GM23338 (cell line): ENCODE results near the gene SPATA18. TPM values are rescaled to one million over a fixed set of nuclear protein-coding genes. Genes with fewer than 3 reads are reported as not detected.

Experiments used
- ATAC-seq: fragments of 200-7000 bp; cut with Tn5 transposase; 3 replicates; pipeline ENCODE4 v1.9.1; 2020
- DNase-seq: peaks from one replicate; pipeline ENCODE4 v3.0.0-alpha.2; 2015; ENCODE audit warnings: low spot score
- H2AFZ ChIP-seq: fragments of 200-600 bp; sonication (generic); 2 replicates; pipeline ENCODE4 v1.8.0; 2016; ENCODE audit warnings: antibody characterized with exemption, mild to moderate bottlenecking, moderate library complexity
- H3F3A ChIP-seq: fragments of 200-600 bp; sonication (generic); replicated peaks from 2 replicates; pipeline ENCODE4 v1.8.0; 2017; ENCODE audit warnings: antibody characterized with exemption, mixed run types, low read depth
- H3K27ac ChIP-seq: fragments of 200-600 bp; sonication (generic); 2 replicates; pipeline ENCODE4 v1.6.1; 2016; ENCODE audit warnings: low read depth
- H3K27me3 ChIP-seq: fragments of 200-600 bp; sonication (generic); 2 replicates; pipeline ENCODE4 v1.8.0; 2016; ENCODE audit warnings: mild to moderate bottlenecking, mixed run types, moderate library complexity; ENCODE audit not compliant: insufficient read depth
- H3K36me3 ChIP-seq: fragments of 200-600 bp; sonication (generic); 2 replicates; pipeline ENCODE4 v1.8.0; 2016; ENCODE audit warnings: mild to moderate bottlenecking; ENCODE audit not compliant: insufficient read depth
- H3K4me1 ChIP-seq: fragments of 200-600 bp; sonication (generic); 2 replicates; pipeline ENCODE4 v1.8.0; 2016; ENCODE audit warnings: mild to moderate bottlenecking, moderate library complexity; ENCODE audit not compliant: insufficient read depth
- H3K4me2 ChIP-seq: fragments of 200-600 bp; sonication (generic); 2 replicates; pipeline ENCODE4 v1.7.1; 2017; ENCODE audit warnings: mixed run types
- H3K4me3 ChIP-seq: fragments of 200-600 bp; sonication (generic); 2 replicates; pipeline ENCODE4 v1.6.1; 2016; ENCODE audit warnings: mixed run types
- H3K79me2 ChIP-seq: fragments of 200-600 bp; sonication (generic); replicated peaks from 2 replicates; pipeline ENCODE4 v1.8.0; 2017; ENCODE audit warnings: mild to moderate bottlenecking; ENCODE audit not compliant: insufficient read depth
- H3K9me2 ChIP-seq: fragments of 200-600 bp; sonication (generic); 2 replicates; pipeline ENCODE4 v1.8.0; 2017; ENCODE audit not compliant: insufficient read depth
- H4K20me1 ChIP-seq: fragments of 200-600 bp; sonication (generic); replicated peaks from 2 replicates; pipeline ENCODE4 v1.8.0; 2017; ENCODE audit warnings: mild to moderate bottlenecking; ENCODE audit not compliant: insufficient read depth
- H3K27ac Mint-ChIP-seq: 2 replicates; pipeline ENCODE4 v1.8.0; 2020; ENCODE audit warnings: inconsistent platforms, mild to moderate bottlenecking, moderate library complexity, mixed read lengths
- H3K27me3 Mint-ChIP-seq: 3 replicates; pipeline ENCODE4 v1.8.0; 2022; ENCODE audit warnings: low read depth, mild to moderate bottlenecking, moderate library complexity, mixed read lengths, inconsistent platforms; ENCODE audit not compliant: insufficient read depth, poor library complexity
- H3K36me3 Mint-ChIP-seq: 3 replicates; pipeline ENCODE4 v1.8.0; 2021; ENCODE audit warnings: low read depth, mild to moderate bottlenecking, inconsistent platforms, moderate library complexity, mixed read lengths
- H3K4me1 Mint-ChIP-seq: 3 replicates; pipeline ENCODE4 v1.8.0; 2020; ENCODE audit warnings: mild to moderate bottlenecking, inconsistent platforms, mixed read lengths
- H3K4me3 Mint-ChIP-seq: 3 replicates; pipeline ENCODE4 v1.8.0; 2021; ENCODE audit warnings: moderate library complexity, mild to moderate bottlenecking, inconsistent platforms, mixed read lengths
- H3K9me3 Mint-ChIP-seq: 3 replicates; pipeline ENCODE4 v1.8.0; 2020; ENCODE audit warnings: moderate library complexity, mild to moderate bottlenecking, inconsistent platforms, mixed read lengths
- CREB1 ChIP-seq: fragments of 250-450 bp; sonication (Bioruptor Pico); IDR thresholded peaks from 2 replicates; pipeline ENCODE4 v1.5.0; 2020; ENCODE audit warnings: low read depth, mild to moderate bottlenecking, moderate library complexity
- EZH2 ChIP-seq: fragments of 200-600 bp; sonication (generic); IDR thresholded peaks from one replicate; pipeline ENCODE4 v1.8.0; 2017; ENCODE audit warnings: antibody characterized with exemption, mild to moderate bottlenecking, low read depth; ENCODE audit not compliant: unreplicated experiment
- EZH2phosphoT487 ChIP-seq: fragments of 200-600 bp; sonication (generic); IDR thresholded peaks from one replicate; pipeline ENCODE4 v1.8.1; 2018; ENCODE audit warnings: antibody characterized with exemption; ENCODE audit not compliant: unreplicated experiment
- JUNB ChIP-seq: IDR thresholded peaks from one replicate; pipeline ENCODE4 v1.6.1; 2016; ENCODE audit warnings: antibody characterized with exemption; ENCODE audit not compliant: unreplicated experiment
- NANOG ChIP-seq: IDR thresholded peaks from 2 replicates; pipeline ENCODE4 v1.6.1; 2016; ENCODE audit warnings: antibody characterized with exemption, borderline replicate concordance
- POLR2AphosphoS5 ChIP-seq: IDR thresholded peaks from 2 replicates; pipeline ENCODE4 v1.6.1; 2016; ENCODE audit warnings: antibody characterized with exemption, low read depth
- STAT1 ChIP-seq: IDR thresholded peaks from one replicate; pipeline ENCODE4 v1.6.1; 2016; ENCODE audit warnings: antibody characterized with exemption; ENCODE audit not compliant: unreplicated experiment
- ZNF114 ChIP-seq: fragments of 250-450 bp; sonication (Bioruptor Pico); IDR thresholded peaks from 2 replicates; pipeline ENCODE4 v1.5.0; 2020; ENCODE audit warnings: mild to moderate bottlenecking, moderate library complexity
- ZNF331 ChIP-seq: fragments of 250-450 bp; sonication (Bioruptor Pico); IDR thresholded peaks from 2 replicates; pipeline ENCODE4 v1.5.0; 2020; ENCODE audit warnings: low read depth, mild to moderate bottlenecking, moderate library complexity
- polyA plus RNA-seq: library from polyadenylated mRNA; unstranded; fragments of >200 nt; fragmentation: Nextera tagmentation; extraction: Ambion mirVana; gene quantifications from 2 replicates; pipeline ENCODE4 v1.2.1, GENCODE V29; 2016
- total RNA-seq: library from RNA; depleted of rRNA; stranded (reverse); fragments of >200 nt; shearing (Covaris generic); gene quantifications from 2 replicates; pipeline ENCODE4 v1.2.3, GENCODE V29; 2014
- TF ChIP-seq, protein P1 (sequence below): IDR thresholded peaks from one replicate; pipeline ENCODE4 v1.6.1; 2018; ENCODE audit warnings: antibody characterized with exemption; ENCODE audit not compliant: unreplicated experiment
- TF ChIP-seq, protein P2 (sequence below), 2 experiments: fragments of 200-600 bp in 1 of 2; sonication (generic) in 1 of 2; conservative IDR thresholded peaks; 2 replicates each; pipeline versions ENCODE4 v1.5.1 to v1.6.1; 2016 to 2017; ENCODE audit warnings: antibody characterized with exemption in 2 of 2, low read depth in 2 of 2, mild to moderate bottlenecking in 2 of 2, moderate library complexity in 1 of 2
- TF ChIP-seq, protein P3 (sequence below): IDR thresholded peaks from 2 replicates; pipeline ENCODE4 v1.6.1; 2016; ENCODE audit warnings: antibody characterized with exemption
- TF ChIP-seq, protein P4 (sequence below): fragments of 250-450 bp; sonication (Bioruptor Pico); IDR thresholded peaks from 2 replicates; pipeline ENCODE4 v1.5.0; 2020; ENCODE audit warnings: mild to moderate bottlenecking, moderate library complexity

SPATA18 gene
- total and polyA plus RNA-seq, 2 experiments from 2014 or later: 1.5 to 2.5 TPM

DNA sequence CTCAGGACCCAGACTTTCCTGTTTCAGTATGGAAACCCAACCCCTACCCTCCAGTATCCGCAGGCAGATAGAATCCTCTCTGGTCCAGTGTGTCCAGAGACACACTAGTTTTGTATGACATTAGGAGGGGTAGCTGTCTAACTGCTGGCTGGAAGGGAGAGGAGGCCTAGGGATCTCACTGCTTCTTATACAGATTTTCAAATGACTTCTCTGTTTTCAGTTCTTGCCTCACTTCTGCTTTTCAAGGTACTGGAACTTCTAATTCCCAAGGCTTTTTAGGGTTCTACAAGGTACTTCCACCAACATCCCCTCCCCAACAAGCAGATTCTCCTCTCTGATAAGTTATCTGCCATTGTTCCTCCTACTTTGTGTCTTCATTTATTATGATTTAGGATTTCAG, 19.1 kb upstream of the SPATA18 start:
- H3K27ac ChIP-seq: no peak overlapping the region
- Mint-ChIP-seq H3K27ac (no peak overlapping the region), H3K36me3 (peaks cover 43% of the 10 kb centered on the region), H3K4me1 (peaks cover 12% of the 10 kb centered on the region; the same call in 2 of the 3 replicates), H3K9me3 (peaks cover 2% of the 10 kb centered on the region; the same call in 2 of the 3 replicates), H3K27me3 (no peaks in the 10 kb centered on the region), H3K4me3 (no peak overlapping the region)
- peaks cover 33% of the 10 kb centered on the region for H3K79me2 ChIP-seq
- DNase-seq (no peak), ATAC-seq (no peak)
- no peaks in the 10 kb centered on the region for H3K9me2 ChIP-seq
- H3K27me3 ChIP-seq: no peaks in the 10 kb centered on the region
- peaks cover 22% of the 10 kb centered on the region; the same call in 1 of the 2 replicates for H3K36me3 ChIP-seq
- H3F3A ChIP-seq: no peaks in the 10 kb centered on the region
- no peak overlapping the region for H3K4me3 ChIP-seq
- TF ChIP-seq, protein P1, sequence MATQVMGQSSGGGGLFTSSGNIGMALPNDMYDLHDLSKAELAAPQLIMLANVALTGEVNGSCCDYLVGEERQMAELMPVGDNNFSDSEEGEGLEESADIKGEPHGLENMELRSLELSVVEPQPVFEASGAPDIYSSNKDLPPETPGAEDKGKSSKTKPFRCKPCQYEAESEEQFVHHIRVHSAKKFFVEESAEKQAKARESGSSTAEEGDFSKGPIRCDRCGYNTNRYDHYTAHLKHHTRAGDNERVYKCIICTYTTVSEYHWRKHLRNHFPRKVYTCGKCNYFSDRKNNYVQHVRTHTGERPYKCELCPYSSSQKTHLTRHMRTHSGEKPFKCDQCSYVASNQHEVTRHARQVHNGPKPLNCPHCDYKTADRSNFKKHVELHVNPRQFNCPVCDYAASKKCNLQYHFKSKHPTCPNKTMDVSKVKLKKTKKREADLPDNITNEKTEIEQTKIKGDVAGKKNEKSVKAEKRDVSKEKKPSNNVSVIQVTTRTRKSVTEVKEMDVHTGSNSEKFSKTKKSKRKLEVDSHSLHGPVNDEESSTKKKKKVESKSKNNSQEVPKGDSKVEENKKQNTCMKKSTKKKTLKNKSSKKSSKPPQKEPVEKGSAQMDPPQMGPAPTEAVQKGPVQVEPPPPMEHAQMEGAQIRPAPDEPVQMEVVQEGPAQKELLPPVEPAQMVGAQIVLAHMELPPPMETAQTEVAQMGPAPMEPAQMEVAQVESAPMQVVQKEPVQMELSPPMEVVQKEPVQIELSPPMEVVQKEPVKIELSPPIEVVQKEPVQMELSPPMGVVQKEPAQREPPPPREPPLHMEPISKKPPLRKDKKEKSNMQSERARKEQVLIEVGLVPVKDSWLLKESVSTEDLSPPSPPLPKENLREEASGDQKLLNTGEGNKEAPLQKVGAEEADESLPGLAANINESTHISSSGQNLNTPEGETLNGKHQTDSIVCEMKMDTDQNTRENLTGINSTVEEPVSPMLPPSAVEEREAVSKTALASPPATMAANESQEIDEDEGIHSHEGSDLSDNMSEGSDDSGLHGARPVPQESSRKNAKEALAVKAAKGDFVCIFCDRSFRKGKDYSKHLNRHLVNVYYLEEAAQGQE: no peak
- TF ChIP-seq, protein P2, sequence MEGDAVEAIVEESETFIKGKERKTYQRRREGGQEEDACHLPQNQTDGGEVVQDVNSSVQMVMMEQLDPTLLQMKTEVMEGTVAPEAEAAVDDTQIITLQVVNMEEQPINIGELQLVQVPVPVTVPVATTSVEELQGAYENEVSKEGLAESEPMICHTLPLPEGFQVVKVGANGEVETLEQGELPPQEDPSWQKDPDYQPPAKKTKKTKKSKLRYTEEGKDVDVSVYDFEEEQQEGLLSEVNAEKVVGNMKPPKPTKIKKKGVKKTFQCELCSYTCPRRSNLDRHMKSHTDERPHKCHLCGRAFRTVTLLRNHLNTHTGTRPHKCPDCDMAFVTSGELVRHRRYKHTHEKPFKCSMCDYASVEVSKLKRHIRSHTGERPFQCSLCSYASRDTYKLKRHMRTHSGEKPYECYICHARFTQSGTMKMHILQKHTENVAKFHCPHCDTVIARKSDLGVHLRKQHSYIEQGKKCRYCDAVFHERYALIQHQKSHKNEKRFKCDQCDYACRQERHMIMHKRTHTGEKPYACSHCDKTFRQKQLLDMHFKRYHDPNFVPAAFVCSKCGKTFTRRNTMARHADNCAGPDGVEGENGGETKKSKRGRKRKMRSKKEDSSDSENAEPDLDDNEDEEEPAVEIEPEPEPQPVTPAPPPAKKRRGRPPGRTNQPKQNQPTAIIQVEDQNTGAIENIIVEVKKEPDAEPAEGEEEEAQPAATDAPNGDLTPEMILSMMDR (conservative IDR thresholded peaks at IDR 0.05; ENCODE audit: low read depth in 2 of 2): no peak
- TF ChIP-seq, protein P3, sequence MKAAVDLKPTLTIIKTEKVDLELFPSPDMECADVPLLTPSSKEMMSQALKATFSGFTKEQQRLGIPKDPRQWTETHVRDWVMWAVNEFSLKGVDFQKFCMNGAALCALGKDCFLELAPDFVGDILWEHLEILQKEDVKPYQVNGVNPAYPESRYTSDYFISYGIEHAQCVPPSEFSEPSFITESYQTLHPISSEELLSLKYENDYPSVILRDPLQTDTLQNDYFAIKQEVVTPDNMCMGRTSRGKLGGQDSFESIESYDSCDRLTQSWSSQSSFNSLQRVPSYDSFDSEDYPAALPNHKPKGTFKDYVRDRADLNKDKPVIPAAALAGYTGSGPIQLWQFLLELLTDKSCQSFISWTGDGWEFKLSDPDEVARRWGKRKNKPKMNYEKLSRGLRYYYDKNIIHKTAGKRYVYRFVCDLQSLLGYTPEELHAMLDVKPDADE: no peak
- TF ChIP-seq ZNF114 (CRISPR knock-in tag) (no peak), STAT1 (no peak), CREB1 (CRISPR knock-in tag) (no peak), JUNB (no peak), POLR2AphosphoS5 (no peak), EZH2phosphoT487 (no peak), ZNF331 (CRISPR knock-in tag) (no peak), NANOG (no peak), EZH2 (no peak)
- TF ChIP-seq, protein P4, sequence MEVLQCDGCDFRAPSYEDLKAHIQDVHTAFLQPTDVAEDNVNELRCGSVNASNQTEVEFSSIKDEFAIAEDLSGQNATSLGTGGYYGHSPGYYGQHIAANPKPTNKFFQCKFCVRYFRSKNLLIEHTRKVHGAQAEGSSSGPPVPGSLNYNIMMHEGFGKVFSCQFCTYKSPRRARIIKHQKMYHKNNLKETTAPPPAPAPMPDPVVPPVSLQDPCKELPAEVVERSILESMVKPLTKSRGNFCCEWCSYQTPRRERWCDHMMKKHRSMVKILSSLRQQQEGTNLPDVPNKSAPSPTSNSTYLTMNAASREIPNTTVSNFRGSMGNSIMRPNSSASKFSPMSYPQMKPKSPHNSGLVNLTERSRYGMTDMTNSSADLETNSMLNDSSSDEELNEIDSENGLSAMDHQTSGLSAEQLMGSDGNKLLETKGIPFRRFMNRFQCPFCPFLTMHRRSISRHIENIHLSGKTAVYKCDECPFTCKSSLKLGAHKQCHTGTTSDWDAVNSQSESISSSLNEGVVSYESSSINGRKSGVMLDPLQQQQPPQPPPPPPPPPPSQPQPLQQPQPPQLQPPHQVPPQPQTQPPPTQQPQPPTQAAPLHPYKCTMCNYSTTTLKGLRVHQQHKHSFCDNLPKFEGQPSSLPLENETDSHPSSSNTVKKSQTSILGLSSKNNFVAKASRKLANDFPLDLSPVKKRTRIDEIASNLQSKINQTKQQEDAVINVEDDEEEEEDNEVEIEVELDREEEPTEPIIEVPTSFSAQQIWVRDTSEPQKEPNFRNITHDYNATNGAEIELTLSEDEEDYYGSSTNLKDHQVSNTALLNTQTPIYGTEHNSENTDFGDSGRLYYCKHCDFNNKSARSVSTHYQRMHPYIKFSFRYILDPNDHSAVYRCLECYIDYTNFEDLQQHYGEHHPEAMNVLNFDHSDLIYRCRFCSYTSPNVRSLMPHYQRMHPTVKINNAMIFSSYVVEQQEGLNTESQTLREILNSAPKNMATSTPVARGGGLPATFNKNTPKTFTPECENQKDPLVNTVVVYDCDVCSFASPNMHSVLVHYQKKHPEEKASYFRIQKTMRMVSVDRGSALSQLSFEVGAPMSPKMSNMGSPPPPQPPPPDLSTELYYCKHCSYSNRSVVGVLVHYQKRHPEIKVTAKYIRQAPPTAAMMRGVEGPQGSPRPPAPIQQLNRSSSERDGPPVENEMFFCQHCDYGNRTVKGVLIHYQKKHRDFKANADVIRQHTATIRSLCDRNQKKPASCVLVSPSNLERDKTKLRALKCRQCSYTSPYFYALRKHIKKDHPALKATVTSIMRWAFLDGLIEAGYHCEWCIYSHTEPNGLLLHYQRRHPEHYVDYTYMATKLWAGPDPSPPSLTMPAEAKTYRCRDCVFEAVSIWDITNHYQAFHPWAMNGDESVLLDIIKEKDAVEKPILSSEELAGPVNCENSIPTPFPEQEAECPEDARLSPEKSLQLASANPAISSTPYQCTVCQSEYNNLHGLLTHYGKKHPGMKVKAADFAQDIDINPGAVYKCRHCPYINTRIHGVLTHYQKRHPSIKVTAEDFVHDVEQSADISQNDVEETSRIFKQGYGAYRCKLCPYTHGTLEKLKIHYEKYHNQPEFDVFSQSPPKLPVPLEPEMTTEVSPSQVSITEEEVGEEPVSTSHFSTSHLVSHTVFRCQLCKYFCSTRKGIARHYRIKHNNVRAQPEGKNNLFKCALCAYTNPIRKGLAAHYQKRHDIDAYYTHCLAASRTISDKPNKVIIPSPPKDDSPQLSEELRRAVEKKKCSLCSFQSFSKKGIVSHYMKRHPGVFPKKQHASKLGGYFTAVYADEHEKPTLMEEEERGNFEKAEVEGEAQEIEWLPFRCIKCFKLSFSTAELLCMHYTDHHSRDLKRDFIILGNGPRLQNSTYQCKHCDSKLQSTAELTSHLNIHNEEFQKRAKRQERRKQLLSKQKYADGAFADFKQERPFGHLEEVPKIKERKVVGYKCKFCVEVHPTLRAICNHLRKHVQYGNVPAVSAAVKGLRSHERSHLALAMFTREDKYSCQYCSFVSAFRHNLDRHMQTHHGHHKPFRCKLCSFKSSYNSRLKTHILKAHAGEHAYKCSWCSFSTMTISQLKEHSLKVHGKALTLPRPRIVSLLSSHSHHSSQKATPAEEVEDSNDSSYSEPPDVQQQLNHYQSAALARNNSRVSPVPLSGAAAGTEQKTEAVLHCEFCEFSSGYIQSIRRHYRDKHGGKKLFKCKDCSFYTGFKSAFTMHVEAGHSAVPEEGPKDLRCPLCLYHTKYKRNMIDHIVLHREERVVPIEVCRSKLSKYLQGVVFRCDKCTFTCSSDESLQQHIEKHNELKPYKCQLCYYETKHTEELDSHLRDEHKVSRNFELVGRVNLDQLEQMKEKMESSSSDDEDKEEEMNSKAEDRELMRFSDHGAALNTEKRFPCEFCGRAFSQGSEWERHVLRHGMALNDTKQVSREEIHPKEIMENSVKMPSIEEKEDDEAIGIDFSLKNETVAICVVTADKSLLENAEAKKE (CRISPR knock-in tag): no peak
- no peak overlapping the region for H3K4me2 ChIP-seq
- H3K4me1 ChIP-seq: peaks cover 5% of the 10 kb centered on the region; the same call in 1 of the 2 replicates
- no peak overlapping the region for H2AFZ ChIP-seq
- H4K20me1 ChIP-seq: peaks cover 4% of the 10 kb centered on the region; the same call in 1 of the 2 replicates
